ENCODE data around the gene ACP4.
"Not testable (repeated sequence)": the region's sequence is repeated elsewhere in the genome, so short reads cannot be mapped to it uniquely, and the experiment has no call there.

ACP4 gene

DNA sequence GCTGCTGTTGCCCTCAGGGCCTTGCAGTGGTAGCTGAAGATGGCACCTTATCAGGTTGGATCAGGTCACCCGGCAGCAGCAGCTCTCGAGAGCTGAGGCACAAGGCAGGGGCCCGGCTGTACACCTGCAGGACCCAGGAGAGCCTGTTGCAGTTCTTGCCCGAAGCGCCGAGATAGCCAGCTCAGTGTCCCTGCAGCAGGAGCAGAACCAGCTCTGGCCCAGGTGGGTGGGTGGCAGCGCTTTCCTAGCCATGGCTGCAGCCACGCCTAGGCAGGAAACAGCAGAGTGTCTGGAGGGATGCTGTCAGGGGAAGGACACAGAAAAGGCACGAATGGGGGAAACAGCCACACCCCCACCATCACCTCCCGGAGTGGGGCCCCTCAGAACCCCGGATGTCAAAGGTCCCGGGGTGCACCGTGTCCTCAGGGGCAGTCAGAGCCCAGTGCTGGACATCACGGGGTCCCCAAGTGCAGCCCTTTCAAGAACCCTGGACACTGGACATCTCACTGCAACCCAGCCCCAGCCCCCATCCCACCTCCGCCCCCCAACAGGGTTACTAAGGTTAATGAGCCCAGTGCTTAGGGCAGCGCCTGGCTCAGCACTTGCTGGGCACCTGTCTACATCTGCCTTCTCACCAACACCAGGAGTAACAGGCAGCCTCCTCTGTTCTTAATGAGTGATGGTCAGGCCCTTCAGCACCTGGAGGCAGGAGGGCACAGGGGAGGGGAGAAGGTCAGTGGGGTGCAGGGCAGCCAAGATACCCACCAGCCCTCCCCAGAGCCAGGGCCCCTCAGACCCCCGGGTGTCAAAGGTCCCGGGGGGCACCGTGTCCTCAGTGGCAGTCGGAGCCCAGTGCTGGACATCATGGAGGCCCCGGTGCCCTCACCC is 8.7 kb downstream of the ACP4 start:
- no peak for DNase-seq

DNA sequence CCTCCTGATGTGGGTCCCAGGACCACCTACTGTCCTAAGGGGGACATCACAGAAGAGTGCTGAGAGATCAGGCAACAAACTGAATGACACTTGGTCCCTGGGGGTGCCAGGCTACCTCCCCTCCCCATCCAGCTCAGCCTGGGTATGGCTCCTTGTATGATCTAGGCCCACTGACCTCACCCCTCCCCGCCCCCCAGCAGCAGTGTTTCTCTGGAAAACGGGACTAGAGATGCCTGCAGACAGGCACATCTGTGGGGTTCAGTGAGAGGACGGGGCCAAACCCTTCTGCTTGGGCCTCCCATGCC is 9.3 kb downstream of the ACP4 start:
- no peak for DNase-seq

DNA sequence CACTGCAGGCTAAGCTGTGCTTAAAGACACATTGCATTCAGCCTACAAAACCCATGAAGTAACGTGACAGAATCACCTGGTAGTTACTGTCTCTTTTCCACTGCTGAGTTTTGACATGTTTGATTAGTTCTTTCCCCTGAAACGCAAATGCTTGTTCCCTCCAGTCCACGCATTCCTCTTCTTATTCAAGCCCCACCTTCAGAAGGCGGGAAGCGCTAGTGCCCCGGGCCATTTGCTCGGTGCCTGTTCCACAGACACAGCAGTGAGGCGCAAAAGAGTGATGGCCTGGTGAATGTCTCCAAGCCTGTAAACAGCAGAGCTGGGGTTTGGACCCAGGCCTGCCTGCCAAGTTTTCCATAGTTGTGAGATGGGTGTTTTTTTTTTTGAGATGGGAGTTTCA is 10.9 kb downstream of the ACP4 start:
- no peak for DNase-seq

DNA sequence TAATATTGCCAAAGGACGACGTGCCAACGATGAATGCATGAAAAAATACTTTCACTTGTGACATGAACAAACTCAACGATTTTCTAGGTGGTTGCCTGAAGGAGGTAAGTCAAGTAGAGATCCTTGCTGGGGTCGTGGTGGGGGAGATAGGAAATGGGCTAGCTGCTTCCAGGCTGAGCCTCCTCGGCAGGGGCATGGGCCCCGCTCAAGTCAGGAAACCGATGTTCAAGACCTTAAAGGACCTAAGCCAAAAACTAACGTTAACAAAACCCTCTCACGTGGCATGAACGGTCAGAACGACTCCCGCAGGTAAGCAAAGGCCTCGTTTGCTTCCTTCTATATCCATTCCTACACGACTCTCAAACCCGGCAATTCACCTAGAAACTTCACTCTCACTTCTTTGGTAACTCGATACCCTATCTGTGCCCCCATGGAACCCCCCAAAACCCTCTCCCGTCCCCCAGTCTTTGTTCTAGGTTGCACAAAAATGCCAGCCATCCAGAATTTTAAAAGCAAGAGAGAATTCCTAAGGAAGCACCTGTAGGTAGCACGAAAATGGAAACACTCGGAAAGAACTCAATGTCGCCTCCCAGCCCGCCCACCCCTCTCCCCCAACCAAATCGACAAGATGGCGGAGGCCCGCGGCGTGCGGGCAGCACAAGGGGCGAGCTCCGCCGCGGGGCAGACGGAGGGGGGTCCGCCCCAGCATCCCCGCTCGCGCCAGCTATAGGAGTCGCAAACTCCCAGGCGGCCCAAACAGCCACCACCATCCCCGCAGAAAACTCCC is 13.6 kb downstream of the ACP4 start:
- DNase-seq = no peak

DNA sequence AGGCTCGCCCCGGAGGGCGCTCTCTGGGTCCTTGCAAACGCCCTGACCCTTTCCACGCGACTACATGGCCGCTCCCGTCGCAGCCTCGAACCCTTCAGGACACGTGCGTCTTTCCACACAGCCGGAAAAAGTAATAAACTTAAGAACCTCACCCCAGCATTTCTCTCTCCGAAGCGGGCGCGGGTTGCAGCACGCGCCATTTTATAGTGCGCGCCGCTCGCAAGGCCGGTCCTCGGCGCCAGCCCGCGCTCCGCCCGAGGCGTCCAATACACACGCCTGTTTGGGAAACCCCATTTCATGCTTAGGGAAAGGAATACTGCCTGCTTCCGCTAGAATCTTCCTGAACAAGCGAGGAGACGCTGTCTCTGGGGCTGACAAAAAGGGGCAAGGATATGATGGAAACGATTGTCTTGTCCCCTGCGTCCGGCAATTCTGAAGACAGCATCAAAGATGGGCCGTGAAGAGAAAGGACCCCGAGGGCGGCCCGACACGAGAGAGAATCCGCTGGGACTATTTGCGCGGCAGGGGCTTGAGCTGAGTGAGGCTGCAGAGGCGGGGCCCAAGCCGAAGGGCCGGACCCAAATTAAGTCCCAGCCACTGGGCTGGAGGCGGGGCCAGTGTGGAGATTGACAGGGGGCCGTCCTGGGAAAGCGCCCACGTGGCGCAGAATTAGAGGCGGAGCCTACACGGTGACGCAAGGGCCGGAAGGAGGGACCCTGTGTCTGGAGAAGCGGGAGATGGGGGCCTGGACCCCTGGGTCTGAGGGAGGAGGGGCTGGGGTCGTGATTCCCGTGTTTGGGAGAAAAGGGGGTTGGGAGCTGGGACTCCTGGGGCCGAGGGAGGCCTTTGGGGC is 14.4 kb downstream of the ACP4 start:
- DNase-seq = peak; percentile 98

DNA sequence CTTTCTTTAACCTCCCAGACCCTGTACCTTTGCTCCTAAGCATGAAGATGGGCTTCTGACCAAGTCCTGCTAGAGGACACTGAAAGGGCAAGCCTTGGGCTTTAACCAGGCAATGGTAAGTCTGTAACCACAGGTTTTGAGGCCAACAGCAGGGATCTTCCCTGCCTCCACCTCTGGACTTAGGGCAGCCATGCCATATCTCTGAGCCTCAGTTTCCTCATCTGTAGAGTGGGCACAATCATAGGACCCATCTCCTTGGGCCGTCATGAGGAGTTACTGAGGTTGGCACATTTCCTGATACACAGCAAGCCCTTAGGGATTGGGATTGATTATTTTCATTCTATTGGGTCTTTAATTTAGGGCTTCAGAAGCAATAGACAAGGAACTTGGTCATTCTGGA is 18.6 kb downstream of the ACP4 start:
- DNase-seq = no peak

DNA sequence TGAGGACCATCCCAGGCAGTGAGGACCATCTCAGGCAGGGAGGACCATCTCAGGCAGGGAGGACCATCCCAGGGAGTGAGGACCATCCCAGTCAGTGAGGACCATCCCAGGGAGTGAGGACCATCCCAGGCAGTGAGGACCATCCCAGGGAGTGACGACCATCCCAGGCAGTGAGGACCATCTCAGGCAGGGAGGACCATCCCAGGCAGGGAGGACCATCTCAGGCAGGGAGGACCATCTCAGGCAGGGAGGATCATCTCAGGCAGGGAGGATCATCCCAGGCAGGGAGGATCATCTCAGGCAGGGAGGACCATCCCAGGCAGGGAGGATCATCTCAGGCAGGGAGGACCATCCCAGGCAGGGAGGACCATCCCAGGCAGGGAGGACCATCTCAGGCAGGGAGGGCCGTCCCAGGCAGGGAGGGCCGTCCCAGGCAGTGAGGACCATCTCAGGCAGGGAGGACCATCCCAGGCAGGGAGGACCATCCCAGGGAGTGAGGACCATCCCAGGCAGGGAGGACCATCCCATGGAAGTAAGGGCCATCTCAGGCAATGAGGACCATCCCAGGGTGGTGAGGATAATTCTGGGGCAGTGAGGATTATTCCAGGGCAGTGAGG is 21.5 kb downstream of the ACP4 start:
- not testable (repeated sequence) for DNase-seq

DNA sequence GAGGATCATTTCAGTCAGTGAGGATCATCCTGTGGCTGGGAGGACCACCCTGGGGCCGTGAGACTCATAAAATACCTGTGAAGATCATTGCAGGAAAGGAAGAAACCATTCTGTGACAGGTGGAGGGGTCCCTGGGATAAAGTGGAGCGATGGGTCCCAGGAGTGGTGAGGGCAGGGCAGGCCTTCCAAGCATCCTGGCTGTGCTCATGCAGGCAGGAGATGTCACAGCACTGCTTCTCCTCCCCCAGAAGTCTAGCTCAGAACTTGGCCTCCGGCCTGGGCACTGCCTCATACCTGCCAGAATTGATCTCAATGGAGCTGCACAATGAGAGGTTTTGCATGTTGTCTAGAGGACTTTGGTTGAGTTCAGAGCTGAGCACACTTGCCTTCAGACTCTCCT is 22.3 kb downstream of the ACP4 start:
- no peak for DNase-seq

DNA sequence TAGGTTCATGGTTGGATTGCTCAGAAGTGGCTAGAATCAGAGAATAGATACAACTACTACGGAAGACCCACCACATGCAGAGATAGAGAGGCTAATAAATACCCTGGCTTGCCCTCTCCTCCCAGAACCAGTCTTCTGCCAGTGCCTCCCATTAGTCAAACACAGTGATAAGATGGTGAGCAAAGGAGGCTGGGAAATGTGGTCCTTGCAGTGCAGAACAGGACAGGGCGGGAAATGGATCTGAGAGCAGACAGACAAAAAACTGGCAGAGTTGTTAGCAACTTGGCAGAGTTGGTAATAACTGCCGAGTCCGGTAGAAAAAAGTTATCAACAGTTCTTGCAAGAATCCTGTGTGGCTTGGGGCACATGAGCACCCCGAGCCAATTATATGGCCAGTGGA is 24.7 kb downstream of the ACP4 start:
- no peak for DNase-seq

DNA sequence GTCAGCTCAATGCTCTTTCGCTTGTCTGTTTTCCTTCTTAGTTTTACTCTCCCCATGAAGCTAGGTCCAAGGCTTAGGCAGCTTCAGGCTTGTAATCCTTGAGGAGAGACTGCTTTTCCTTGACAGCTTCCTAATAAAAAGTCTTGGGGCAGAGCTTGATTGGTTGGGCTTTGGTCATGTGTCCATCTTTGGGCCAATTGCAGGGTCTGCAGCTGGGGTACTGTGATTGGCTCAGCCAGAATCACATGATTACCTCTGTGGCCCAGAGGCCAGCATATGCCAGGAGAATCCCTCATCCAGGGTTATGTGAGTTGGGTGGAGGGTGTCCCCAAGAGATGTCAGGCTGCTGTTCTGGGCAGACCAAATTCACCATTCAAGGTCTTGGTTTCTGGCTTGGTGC is 25.2 kb downstream of the ACP4 start:
- no peak for DNase-seq

DNA sequence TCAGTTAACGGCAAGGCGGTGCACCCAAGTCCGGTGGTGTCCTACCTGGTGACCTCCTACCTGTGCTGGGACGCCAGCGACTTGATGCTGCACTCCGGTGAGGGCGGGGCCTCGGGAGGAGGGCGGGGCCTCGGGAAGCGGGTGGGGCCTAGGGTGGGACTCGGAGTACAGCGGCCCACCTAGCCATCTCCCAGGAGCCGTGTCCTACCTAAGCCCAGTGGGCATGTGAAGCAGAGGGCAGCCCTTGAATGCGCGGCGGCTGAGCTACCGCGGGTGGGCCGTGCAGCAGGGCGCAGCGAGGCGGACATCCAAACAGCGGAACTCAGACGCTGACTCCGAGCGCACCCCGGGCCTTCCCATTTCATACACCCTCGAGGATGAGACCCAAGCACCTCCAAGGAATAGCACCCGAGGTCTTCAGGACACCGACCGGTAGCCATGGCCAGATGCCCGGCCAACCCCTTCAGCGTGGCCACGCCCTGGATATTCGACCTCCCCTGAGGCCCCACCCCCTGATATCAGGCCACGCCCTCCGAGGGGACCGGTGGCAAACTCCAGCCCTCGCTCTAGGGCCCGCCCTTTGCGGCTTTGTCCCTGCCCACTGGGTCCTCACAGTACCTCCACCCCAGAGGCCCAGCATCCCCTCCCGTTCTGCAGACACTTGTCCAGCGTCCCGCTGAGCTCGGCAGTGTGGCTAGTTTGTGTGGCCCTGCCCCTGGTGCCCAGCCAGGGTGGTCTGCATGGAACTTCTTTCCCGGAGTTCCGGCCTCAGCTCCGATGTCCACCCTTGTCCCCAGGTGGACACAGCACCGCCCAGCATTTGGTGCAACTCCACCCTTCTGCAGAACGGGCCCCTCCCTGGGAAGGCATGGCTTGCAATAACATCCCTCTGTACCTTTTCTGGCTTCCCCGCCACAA is 28.0 kb downstream of the ACP4 start:
- no peak for DNase-seq

DNA sequence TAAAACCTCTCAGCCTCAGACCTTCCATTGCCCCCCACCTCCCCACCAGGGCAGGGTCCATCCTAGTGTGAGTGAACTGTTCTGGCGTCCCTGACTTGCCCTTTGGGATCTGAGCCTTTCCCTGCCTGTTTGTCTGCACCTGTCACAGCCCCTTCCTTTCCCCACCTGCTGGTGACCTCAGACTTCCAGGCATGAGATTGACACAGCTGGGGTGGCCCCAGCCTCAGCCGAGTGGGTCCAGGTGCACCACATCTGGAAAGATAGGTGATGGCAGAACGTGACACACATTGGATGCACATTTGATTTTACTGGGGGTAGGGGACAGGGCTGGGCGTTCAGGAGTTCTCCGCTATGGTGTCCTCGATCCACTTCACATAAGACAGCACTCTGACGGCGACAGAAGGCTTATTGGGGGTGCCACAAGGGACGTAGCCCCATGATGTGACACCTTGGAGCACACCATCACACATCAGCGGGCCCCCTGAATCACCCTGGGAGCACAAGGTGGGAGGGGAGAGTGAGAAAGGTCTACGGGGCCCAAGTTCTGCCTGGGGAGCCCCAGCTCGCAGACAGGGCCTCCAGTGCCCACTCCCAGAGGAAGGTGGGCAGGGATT is 28.8 kb downstream of the ACP4 start:
- DNase-seq = no peak

DNA sequence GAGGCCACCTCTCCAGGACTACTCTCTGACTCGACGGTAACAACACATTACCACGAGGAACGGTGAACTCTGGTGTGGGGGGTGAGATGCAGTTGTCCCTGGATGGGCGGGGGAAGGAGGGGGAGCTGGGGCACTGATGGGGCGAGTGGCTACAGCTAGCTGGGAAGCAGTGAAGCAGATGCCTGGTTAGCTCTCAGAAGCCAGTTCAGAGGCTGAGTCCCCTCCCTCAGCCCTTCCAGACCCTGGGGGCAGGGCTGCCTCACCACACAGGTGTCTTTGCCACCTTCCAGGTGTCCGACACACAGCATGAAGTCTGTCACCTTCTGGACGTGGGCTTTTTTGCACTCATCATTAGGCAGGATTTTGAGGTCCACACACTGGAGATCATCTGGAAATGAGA is 29.4 kb downstream of the ACP4 start:
- no peak for DNase-seq

DNA sequence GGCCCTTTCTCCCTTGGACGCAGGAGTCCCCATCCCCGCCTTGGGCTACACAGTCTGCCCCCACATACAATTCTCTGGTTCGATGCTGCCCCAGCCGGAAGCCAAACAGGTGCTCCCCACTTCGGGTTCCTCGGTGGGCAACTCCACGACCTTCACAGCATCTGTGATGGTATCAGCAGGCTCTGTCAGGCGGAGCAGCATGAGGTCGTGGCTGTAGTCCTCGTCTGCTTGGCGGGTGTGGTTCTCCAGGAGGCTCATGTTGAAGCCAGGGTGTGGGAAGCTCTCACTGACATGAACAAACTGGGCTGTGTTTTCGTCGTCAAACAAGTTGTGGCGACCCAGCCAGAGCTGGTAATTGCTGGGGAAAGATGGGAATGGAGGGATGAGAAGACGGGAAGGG is 29.9 kb downstream of the ACP4 start:
- DNase-seq = no peak

DNA sequence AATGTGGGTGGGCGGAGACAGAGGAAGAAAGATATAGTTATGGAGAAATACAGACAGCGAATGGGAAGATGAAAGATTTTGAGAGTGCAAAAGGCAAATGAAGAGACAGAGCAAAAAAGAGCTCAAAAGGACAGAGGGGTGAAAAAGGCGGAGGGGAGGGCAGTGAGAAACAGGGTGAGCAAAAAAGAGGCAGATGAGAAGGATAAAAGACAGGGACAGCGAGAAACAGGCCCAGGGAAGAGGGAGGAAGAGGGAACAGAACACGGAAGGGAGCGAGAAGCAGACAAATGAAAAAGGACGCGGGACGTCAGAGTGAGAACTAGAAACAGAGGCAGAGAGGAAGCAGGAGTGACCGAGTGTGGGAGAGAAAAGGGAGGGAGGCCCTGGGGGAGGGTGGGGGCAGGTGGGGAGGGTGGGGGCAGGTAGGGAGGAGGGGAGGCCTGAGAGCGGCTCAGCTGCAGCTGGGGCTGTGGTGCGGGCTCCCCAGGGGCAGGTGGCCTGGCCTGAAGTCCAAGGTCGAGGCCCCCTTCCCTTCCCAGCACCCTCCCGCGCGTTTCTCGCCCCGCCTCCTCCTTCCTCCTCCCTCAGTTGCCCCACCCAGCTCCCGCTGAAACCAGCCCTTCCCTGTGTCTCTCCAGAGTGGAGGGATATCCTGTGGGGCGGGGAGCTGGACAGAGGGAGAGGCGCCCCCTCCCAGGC is 30.5 kb downstream of the ACP4 start:
- no peak for DNase-seq

DNA sequence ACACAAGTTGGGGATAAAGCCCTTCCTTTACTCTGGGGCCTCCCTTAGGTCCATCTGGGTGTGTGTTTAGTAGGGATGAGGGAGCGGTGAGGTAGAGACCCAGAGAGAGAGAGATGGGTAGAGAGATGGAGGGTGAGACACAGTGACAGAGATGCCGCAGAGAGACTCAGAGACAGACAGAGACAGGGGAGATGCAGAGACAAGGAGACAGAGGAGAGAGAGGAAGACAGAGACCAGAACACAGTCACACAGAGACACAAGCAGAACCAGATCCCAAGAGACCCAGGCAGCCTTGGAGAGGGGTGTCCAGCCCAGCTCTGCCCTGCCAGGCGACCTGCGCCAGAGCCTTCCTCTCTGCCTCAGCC is 31.0 kb downstream of the ACP4 start:
- no peak for DNase-seq

DNA sequence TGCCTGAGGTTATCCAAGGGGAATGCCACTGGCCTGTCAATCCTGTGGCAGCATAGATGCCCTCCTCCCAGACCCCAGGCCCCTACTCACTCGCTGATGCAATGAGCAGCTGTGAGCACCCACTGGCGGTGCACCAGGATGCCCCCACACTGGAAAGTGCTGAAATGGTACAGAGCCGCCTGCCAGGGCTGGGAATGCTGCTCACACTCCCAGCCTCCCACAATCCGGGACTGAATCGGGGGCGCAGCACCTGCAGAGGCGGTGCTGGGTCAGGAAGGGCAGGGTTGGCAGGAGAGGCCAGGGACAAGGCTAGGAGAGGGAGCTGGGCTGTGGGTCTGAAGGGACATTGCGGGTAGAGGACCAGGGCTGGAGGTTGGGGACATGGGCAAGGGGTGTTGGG is 31.4 kb downstream of the ACP4 start:
- DNase-seq = no peak

DNA sequence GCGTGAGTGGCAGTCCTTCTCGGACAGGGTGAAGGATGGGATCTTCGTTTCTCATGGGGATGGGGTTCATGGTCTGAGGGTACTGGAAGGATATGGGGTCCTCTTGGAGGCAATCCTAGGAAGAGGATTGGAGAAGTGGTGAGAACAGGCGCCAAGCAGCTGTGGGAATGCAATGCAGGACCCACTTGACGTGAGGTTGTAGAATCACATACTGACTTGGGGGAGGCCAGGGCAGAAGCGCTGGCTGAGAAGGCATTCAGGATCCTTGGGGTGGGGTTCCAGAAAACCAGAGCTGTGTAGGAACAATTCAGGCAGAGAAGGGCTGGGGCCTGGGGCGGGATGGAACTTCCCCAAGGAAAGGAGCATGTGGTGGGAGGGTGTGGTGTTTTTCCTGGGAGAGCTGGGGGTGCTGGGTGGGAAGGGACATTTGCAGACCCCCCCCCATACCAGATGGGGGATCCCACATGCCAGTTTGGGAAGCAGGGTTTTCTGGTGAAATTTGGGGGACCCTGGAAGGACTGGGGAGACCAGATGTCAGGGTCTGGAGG is 32.5 kb downstream of the ACP4 start:
- DNase-seq = no peak

DNA sequence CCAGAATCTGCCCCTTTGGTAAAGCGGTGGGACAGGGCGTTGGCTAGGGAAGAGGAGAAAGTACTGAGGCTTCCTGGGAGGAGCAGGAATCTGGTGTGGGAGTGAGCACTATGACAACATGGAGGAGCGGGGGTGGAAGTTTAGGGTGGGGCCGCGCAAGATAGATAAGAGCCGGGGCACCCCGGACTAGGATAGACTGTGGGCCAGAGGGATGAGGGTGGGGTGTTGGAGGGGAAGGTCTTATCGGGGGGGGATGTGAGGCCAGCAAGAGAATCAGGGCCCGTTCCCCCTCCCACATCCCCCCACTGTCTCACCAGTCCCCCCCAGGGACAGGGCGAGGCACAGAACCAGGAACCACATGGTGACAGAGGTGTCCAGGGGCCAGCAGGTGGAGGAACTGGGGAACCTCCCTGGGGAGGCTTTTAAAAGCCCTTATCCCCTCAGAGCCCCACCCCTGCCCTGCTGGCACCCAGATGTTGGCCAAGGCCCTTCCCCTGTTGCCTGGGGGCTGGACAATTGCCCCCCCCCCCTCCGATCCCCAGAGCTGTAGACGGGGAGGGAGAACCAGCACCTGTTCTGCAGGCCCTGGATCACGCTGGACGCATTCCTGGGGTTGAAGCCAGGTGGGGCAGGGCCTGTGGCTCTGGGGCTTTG is 33.3 kb downstream of the ACP4 start, which contains the start of gene KLK1:
TSS of gene KLK1 (minus strand) at position 399 of the 654 bp plus-strand sequence. CDS start at position 360, 39 bp downstream.
- DNase-seq = no peak
